ENCODE results near the gene RBP5.

DNA sequence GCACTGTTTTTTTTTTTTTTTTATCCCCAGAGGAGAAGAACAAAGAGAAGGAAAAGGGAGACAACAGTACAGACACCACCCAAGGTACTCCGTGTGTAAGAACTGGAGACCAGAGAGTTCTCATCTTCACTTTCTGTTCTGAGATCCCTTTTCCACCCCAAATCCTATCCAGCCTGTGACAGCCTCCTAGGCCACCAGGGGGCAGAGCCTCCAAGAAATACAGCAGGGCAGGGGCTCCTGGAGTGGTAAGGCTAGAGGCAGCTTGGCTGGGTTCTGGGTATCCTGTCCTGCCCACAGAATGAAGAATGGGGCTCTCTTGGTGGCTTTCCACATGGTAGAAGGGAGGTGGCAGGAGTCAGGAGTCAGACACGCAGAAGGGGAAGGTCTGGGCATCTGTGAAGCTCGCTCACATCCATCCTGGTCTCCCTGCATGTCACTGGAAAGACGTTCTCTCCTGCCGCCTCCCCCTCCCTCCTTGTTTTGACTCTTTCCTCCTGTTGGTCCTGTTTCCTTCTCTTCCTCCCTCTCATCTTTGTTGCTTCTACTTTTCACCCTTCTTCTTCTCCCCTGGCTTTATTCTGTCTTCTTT lies 13.5 kb upstream of the RBP5 start:
- no peak for TF ChIP-seq NFIC (IDR thresholded peaks at IDR 0.05)
- TF ChIP-seq YY1 (IDR thresholded peaks at IDR 0.05; ENCODE audit: low read depth): no peak
- TF ChIP-seq RAD21 (IDR thresholded peaks at IDR 0.05; ENCODE audit: low read depth): peak; percentile 69
- no peak for TF ChIP-seq EP300 (IDR thresholded peaks at IDR 0.05; ENCODE audit: borderline replicate concordance)
- TF ChIP-seq TAF1 (IDR thresholded peaks at IDR 0.05; ENCODE audit: low read depth): no peak
- TF ChIP-seq CREB1 (IDR thresholded peaks at IDR 0.05; ENCODE audit: low read depth): no peak
- TF ChIP-seq, protein P1, sequence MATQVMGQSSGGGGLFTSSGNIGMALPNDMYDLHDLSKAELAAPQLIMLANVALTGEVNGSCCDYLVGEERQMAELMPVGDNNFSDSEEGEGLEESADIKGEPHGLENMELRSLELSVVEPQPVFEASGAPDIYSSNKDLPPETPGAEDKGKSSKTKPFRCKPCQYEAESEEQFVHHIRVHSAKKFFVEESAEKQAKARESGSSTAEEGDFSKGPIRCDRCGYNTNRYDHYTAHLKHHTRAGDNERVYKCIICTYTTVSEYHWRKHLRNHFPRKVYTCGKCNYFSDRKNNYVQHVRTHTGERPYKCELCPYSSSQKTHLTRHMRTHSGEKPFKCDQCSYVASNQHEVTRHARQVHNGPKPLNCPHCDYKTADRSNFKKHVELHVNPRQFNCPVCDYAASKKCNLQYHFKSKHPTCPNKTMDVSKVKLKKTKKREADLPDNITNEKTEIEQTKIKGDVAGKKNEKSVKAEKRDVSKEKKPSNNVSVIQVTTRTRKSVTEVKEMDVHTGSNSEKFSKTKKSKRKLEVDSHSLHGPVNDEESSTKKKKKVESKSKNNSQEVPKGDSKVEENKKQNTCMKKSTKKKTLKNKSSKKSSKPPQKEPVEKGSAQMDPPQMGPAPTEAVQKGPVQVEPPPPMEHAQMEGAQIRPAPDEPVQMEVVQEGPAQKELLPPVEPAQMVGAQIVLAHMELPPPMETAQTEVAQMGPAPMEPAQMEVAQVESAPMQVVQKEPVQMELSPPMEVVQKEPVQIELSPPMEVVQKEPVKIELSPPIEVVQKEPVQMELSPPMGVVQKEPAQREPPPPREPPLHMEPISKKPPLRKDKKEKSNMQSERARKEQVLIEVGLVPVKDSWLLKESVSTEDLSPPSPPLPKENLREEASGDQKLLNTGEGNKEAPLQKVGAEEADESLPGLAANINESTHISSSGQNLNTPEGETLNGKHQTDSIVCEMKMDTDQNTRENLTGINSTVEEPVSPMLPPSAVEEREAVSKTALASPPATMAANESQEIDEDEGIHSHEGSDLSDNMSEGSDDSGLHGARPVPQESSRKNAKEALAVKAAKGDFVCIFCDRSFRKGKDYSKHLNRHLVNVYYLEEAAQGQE (IDR thresholded peaks at IDR 0.05; ENCODE audit: low read depth): no peak
- no peak for TF ChIP-seq TCF12 (IDR thresholded peaks at IDR 0.05; ENCODE audit: low read depth)
- TF ChIP-seq TEAD4 (IDR thresholded peaks at IDR 0.05): no peak
- no peak for TF ChIP-seq CEBPB (IDR thresholded peaks at IDR 0.05)

All from Ishikawa (cell line).